Measurements from ENCODE around the gene IQCK. TPM values are rescaled to one million over a fixed set of nuclear protein-coding genes. Genes with fewer than 3 reads are reported as not detected.
A peak's percentile ranks its signal among the peaks of the same experiment; 100 is the strongest.

The IQCK gene
- total RNA-seq, 4 donors from 2014 or later, result 49.7 to 103 (median 94.2) TPM

DNA sequence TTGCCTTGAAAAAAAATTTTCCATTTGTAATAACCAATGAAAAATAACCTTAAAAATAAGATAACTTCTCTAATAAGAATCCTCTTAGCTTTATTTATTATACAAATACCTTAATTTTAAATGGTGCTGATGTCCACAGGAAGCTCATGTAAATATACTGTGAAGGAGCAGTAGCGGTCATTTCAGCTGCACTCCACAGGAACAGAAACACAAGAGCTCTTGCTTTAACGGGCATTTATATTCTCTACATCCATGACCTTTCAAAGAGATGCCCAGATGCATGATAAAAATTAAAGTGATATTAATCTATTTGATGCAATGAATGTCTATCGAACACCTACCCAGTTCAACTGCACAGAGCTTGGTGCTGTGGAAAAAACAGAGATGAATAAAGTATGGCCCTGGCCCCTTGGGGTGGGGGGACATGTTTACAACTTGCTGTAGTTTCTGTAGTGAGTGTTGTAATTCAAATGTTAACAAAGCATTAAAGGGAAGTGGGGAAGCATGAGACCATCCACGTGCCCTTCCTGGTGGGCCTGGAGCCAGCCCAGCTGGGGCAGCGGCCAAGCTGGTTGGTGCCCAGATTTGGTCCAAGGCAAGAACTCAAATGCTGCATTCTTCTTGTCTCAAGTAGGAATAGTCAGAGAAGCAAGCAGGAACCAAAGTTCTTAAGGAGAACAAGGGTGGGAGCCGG, 47.9 kb downstream of the IQCK start:
- WGBS, 2 donors, result 41 to 47% methylated on average over 6 of the region's 6 CpGs
- Histone ChIP-seq H3K9me3 (no peaks in the 10 kb centered on the region), H3K27me3 (no peaks in the 10 kb centered on the region), H3K36me3 (no peaks in the 10 kb centered on the region), H3K4me1 (peaks cover 12% of the 10 kb centered on the region in 2 donors), H3K4me3 (replicated peaks in 1 of 3) (no peak overlapping the region), H3K27ac (peak overlapping the region; percentile 59 to 69 (median 68))
- TF ChIP-seq POLR2A (IDR thresholded peaks at IDR 0.05), result no peak
- TF ChIP-seq CTCF (IDR thresholded peaks at IDR 0.05), result no peak
- intact Hi-C loops (cut with DNase I), result no loop called here
- peak; percentile 79 to 87 for DNase-seq

DNA sequence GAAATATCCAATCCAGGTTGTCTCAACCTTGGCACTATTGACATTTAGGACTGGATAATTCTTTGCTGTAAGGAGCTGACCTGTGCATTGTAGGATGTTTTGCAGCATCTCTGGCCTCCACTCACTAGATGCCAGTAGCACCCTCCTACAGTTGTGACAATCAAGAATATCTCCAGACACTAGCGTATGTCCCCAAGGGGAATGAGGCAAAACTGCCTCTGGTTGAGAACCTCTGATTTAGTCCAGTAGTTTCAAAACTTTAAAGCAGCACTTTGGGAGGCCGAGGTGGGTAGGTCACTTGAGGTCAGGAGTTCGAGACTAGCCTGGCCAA, 48.4 kb downstream of the IQCK start:
- TF ChIP-seq POLR2A (IDR thresholded peaks at IDR 0.05), result no peak
- TF ChIP-seq CTCF (IDR thresholded peaks at IDR 0.05), result no peak
- H3K4me1 ChIP-seq, result peaks cover 15 to 17% of the 10 kb centered on the region in 2 donors
- WGBS, 2 donors, result 90 to 97% methylated on average over 3 of the region's 3 CpGs
- H3K27ac ChIP-seq, result peak overlapping the region; percentile 10 to 69 (median 59)
- DNase-seq, result no peak
- H3K4me3 ChIP-seq (replicated peaks in 1 of 3), result no peak overlapping the region
- H3K36me3 ChIP-seq, result no peaks in the 10 kb centered on the region
- H3K27me3 ChIP-seq, result no peaks in the 10 kb centered on the region
- no peaks in the 10 kb centered on the region for H3K9me3 ChIP-seq
- intact Hi-C loops (cut with DNase I), result no loop called here

DNA sequence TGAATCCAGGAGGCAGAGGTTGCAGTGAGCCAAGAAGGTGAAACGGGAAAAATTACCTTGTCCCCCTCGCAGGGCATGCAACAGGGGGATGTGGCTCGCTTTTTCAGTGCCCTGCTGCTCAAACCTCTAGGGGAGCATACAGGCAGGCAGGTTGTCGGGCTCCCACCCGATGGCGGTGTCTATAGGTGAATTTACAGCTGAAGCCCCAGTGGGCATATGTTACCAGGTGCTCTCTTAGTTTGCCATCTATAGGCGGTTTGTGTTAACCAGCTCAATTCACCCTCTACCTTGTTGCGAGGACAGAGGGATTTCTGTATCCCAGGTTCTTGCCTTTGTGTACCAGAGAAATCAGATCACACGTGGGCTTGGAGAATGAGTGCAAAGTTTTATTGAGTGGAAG, 48.9 kb downstream of the IQCK start:
- no peak for DNase-seq
- H3K4me1 ChIP-seq, result peaks cover 15 to 20% of the 10 kb centered on the region in 2 donors
- no peaks in the 10 kb centered on the region for H3K36me3 ChIP-seq
- TF ChIP-seq POLR2A (IDR thresholded peaks at IDR 0.05), result no peak
- TF ChIP-seq CTCF (IDR thresholded peaks at IDR 0.05), result no peak
- 96 to 98% methylated on average over 8 to 9 of the region's 9 CpGs for WGBS, 2 donors
- intact Hi-C loops (cut with DNase I), result no loop called here
- H3K9me3 ChIP-seq, result no peaks in the 10 kb centered on the region
- H3K4me3 ChIP-seq (replicated peaks in 1 of 3), result no peak overlapping the region
- no peaks in the 10 kb centered on the region for H3K27me3 ChIP-seq
- H3K27ac ChIP-seq, result peak overlapping the region in 2 of 3 donors; percentile 59 to 69

- H3K9me3 ChIP-seq, result no peaks in the 10 kb centered on the region
- intact Hi-C loops (cut with DNase I), result no loop called here
- H3K4me1 ChIP-seq, result peaks cover 15 to 20% of the 10 kb centered on the region in 2 donors
- TF ChIP-seq POLR2A (IDR thresholded peaks at IDR 0.05) (no peak), CTCF (IDR thresholded peaks at IDR 0.05) (no peak)
- DNase-seq, result no peak
- WGBS, 2 donors, result 83 to 85% methylated on average over 13 of the region's 13 CpGs
- H3K4me3 ChIP-seq (replicated peaks in 1 of 3), result no peak overlapping the region
- H3K27me3 ChIP-seq, result no peaks in the 10 kb centered on the region
- no peaks in the 10 kb centered on the region for H3K36me3 ChIP-seq
- H3K27ac ChIP-seq, result no peak overlapping the region
Observed at GRCh38 chr16:19767497-19767896, 49.4 kb downstream of the IQCK start.

GRCh38 chr16:19769239-19769638, 51.2 kb downstream of the IQCK start:
- intact Hi-C loops (cut with DNase I), result no loop called here
- DNase-seq, result no peak
- 92 to 93% methylated on average over 4 of the region's 4 CpGs for WGBS, 2 donors
- Histone ChIP-seq H3K9me3 (no peaks in the 10 kb centered on the region), H3K27me3 (no peaks in the 10 kb centered on the region), H3K4me3 (replicated peaks in 1 of 3) (no peak overlapping the region), H3K36me3 (no peaks in the 10 kb centered on the region), H3K4me1 (peaks cover 15 to 20% of the 10 kb centered on the region in 2 donors), H3K27ac (no peak overlapping the region)
- TF ChIP-seq CTCF (IDR thresholded peaks at IDR 0.05), result no peak
- no peak for TF ChIP-seq POLR2A (IDR thresholded peaks at IDR 0.05)

Measured in thyroid gland (tissue), 4 donors.